Kidney epithelial cell (primary cell): ENCODE data around the gene GAPDHS. TPM values are rescaled to one million over a fixed set of nuclear protein-coding genes. Genes with fewer than 3 reads are reported as not detected.

ENCODE experiments used
- DNase-seq: peaks from one replicate; pipeline ENCODE4 v3.0.0-alpha.2; 2010; ENCODE audit warnings: low read depth
- H3K27me3 ChIP-seq: 2 replicates; pipeline ENCODE4 v1.6.0; 2011; ENCODE audit warnings: low read length; ENCODE audit not compliant: control insufficient read depth, insufficient read depth
- H3K36me3 ChIP-seq: 2 replicates; pipeline ENCODE4 v1.5.1; 2011; ENCODE audit warnings: low read length; ENCODE audit not compliant: control insufficient read depth, insufficient read depth
- H3K4me3 ChIP-seq: 2 replicates; pipeline ENCODE4 v1.5.1; 2011; ENCODE audit warnings: low read depth, mild to moderate bottlenecking, control low read depth, low read length
- total RNA-seq: library from RNA; depleted of rRNA; stranded (reverse); fragments of >200 nt; gene quantifications from 2 replicates; pipeline ENCODE4 v1.2.3, GENCODE V29; 2015
- TF ChIP-seq, protein P1 (sequence below): IDR thresholded peaks from 2 replicates; pipeline ENCODE4 v1.5.1; 2011; ENCODE audit warnings: mild to moderate bottlenecking, moderate library complexity, low read length, control low read depth, inconsistent platforms; ENCODE audit not compliant: insufficient read depth, poor library complexity, severe bottlenecking

Gene GAPDHS
- total RNA-seq, 1 donor from 2014 or later: not detected

DNA sequence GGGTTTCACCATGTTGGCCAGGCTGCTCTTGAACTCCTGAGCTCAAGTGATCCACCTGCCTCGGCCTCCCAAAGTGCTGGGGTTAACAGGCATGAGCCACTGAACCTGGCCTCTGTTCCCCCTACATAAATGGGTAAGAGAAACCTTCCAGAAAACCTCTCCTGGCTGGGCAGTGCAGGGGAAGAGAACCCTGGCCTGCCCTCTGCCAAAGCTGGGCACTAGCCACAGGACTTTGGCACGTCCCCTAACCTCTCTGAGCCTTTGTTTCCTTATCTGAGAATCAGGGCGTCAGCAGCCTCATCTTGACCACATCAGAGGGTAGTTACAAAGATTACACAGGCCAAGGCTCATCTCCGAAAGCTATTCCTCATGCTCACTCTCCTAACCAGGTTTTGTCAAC is 7.4 kb upstream of the GAPDHS start:
- no peak overlapping the region for H3K4me3 ChIP-seq
- H3K27me3 ChIP-seq: peaks cover 27% of the 10 kb centered on the region
- H3K36me3 ChIP-seq: no peaks in the 10 kb centered on the region
- TF ChIP-seq, protein P1, sequence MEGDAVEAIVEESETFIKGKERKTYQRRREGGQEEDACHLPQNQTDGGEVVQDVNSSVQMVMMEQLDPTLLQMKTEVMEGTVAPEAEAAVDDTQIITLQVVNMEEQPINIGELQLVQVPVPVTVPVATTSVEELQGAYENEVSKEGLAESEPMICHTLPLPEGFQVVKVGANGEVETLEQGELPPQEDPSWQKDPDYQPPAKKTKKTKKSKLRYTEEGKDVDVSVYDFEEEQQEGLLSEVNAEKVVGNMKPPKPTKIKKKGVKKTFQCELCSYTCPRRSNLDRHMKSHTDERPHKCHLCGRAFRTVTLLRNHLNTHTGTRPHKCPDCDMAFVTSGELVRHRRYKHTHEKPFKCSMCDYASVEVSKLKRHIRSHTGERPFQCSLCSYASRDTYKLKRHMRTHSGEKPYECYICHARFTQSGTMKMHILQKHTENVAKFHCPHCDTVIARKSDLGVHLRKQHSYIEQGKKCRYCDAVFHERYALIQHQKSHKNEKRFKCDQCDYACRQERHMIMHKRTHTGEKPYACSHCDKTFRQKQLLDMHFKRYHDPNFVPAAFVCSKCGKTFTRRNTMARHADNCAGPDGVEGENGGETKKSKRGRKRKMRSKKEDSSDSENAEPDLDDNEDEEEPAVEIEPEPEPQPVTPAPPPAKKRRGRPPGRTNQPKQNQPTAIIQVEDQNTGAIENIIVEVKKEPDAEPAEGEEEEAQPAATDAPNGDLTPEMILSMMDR: no peak
- DNase-seq: no peak

- TF ChIP-seq, protein P1: no peak
- Histone ChIP-seq H3K36me3 (no peaks in the 10 kb centered on the region), H3K27me3 (peaks cover 39% of the 10 kb centered on the region), H3K4me3 (no peak within 1 kb of the TSS)
- DNase-seq: no peak
These were observed 4.8 kb upstream of the GAPDHS start, which contains the start of gene SBSN for GRCh38 chr19:35528218-35529038. SBSN (minus strand) TSS chr19:35528311; CDS start chr19:35528281, 30 bp downstream.

- Histone ChIP-seq H3K36me3 (no peaks in the 10 kb centered on the region), H3K27me3 (peaks cover 42% of the 10 kb centered on the region), H3K4me3 (no peak overlapping the region)
- TF ChIP-seq, protein P1: no peak
- no peak for DNase-seq
These were observed 3.7 kb upstream of the GAPDHS start for GRCh38 chr19:35529241-35530218.

DNA sequence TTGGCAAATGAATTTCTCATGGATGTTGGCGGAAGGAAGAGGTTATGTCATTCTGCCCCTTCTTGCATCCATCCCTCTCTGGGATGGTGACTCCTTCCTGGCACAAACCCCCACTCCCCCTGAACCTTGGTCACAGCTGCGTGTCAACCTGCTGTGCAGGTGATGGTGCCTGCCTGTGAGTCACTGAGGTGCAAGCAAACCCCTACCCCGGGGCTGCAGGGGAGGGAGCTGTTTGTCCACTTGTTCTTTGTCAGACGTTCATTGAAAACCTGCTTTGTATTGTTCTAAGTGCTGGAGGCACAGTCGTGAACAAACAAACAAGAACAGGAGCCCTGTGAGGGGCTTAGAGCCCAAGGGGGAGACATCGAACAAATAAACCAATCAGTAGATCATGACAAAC is 2.0 kb upstream of the GAPDHS start:
- TF ChIP-seq, protein P1: no peak
- no peak for DNase-seq

DNA sequence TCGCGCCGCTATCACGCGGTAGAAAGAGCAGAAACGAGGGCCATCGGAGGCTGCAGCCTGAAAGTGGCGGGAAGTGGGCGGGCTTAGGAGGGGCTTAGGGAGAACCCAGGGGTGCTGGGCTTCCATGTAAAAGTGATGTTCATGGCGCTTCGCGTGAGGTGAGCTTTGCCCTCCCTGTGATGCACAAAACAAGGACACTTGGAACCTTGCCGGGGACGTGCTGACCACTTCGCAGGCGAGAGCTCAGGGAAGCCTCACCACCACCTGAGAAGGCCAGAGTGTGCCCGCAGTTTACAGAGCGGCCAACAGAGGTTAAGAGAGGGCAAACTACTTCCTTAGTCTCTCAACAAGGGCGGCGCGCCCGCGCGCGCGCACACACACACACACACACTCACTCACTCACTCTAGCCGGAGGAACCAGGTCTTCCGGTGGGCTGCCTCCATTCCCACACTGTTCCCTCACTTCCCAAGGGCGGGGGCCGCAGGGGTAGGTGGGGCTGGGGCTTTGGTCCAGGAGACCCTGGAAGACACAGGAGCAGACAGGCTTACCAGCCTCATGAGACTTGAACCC is 651 bp downstream of the GAPDHS start:
- TF ChIP-seq, protein P1: no peak
- Histone ChIP-seq H3K4me3 (no peak overlapping the region), H3K27me3 (peaks cover 28% of the 10 kb centered on the region), H3K36me3 (no peaks in the 10 kb centered on the region)
- DNase-seq: no peak

More for the DNA sequence above, 2.0 kb upstream of the GAPDHS start:
- H3K27me3 ChIP-seq: peaks cover 31% of the 10 kb centered on the region
- no peaks in the 10 kb centered on the region for H3K36me3 ChIP-seq
- H3K4me3 ChIP-seq: no peak overlapping the region
